Kasumi-1 (cell line): ENCODE measurements around the gene TREML2.

Source experiments
- DNase-seq, 2 experiments: peaks; one replicate each; lab custom pipeline; 2025; lab: John Stamatoyannopoulos, UW

Gene TREML2

DNA sequence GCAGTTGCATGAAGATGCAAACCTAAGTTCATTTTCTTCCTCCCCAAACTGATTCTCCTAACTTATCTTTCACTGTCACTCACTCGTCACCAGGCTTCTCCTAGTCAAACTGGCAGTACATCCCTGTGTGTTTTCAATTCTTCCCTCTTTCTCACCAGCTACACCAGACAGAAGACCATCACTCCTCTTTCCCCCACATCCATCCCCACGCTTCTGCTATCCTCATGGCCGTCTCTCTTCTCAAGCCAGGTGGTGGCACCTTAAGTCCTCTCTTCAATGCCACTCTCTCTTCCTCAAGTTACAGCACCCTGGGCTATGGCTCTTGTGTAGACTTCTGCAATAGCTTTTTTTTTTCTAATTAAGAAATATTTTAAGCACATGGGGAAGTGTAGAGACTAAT, 23.7 kb downstream of the TREML2 start:
- no peak for DNase-seq

DNA sequence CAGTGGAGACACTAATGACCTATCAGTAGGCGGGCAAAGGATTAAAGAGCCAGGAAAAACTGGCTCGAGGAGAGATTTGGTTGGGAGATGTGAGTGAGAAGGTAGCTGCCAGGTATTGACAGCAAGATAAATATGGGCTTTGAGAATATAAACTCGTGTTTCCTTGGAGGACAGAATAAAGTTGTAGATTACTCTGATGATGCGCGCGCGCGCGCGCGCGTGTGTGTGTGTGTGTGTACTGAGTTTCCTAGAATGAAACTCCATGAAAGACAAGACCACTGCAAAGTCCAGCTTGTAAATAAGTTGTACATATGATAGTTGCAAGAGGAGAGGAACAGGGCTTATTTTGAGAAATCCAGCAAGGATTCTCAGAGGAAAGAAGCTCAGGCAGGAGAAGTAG, 24.8 kb downstream of the TREML2 start:
- DNase-seq, result no peak

DNA sequence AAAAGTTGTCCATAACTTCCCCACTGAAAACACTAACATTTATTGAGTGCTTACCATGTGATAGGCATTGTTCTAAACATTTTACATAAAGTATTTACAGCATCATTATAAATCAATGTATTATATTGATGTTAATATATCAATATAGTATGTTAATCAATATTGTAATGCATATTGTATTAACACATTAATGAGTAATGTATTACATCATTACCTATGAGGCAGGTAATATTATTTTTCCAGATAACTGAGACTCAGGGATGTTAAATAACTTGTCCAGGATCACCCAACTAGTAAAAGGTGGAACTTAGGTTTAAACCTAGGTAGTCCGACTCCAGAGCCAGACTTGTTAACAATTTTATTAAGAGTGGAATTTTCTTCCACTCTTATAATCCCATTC, 25.9 kb downstream of the TREML2 start:
- no peak for DNase-seq

DNA sequence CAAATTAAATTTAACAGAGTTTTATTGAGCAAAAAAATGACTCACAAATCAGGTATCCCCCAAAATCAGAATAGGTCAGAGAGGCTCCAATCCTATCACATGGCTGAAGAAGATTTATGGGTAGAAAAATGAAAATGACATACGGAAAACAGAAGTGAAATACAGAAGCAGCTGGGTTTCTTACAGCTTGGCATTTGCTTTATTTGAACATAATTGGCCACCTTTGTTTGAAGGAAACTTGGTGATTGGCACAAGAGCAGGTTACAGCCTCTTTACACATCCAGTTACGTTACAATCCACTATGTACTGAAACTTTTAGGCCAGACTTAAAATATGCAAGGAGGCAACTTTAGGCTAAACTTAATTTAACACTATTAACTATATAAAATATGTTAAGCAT, 26.3 kb downstream of the TREML2 start:
- no peak for DNase-seq

DNA sequence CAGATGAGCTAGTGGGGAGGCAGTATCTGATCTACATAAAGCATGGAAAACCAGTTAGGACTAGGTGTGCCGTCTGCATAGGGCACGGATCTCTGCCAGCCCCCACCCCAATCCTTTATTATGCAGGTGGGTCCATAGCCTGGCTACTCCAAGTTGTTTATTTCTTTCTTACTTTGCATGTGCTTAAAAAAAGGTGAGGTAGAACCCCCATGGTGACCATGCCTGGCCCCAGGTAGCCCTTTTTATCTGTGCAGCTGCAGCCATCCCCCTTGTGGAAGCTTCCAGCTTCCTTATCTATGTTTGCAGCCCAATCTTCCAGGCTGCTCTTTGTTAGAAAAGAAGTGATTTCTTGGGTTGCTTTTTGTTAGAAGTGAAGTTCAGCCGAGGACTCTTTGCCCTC, 29.0 kb downstream of the TREML2 start:
- DNase-seq, result no peak

DNA sequence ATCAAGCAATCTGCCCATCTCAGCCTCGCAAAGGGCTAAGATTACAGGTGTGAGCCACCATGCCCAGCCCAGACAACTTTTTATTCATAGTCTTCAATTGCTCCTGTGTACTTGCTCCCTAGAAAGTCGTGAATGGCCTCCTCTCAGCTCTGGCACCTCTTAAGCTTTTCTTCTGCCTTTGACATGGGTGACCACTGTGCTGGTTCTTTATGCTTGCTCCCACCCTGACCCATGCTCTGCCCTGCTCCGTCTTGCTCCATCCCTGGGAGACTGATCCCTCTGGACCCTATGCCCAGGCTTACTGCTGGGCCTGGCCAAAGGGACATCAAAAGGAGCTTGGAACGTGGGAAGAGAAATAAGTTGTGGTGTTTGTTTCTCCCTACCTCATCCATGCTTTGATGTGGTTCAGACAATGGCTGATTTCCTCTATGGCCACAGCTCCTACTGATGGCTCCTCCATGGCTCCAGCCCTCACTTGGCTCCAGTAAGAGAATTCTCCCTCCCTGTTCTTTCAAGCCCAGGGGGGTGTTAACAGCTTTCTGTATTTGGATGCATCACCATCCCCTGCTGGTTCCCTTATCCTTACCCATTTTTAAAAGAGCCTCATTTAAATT, 30.3 kb downstream of the TREML2 start:
- DNase-seq, result no peak

DNA sequence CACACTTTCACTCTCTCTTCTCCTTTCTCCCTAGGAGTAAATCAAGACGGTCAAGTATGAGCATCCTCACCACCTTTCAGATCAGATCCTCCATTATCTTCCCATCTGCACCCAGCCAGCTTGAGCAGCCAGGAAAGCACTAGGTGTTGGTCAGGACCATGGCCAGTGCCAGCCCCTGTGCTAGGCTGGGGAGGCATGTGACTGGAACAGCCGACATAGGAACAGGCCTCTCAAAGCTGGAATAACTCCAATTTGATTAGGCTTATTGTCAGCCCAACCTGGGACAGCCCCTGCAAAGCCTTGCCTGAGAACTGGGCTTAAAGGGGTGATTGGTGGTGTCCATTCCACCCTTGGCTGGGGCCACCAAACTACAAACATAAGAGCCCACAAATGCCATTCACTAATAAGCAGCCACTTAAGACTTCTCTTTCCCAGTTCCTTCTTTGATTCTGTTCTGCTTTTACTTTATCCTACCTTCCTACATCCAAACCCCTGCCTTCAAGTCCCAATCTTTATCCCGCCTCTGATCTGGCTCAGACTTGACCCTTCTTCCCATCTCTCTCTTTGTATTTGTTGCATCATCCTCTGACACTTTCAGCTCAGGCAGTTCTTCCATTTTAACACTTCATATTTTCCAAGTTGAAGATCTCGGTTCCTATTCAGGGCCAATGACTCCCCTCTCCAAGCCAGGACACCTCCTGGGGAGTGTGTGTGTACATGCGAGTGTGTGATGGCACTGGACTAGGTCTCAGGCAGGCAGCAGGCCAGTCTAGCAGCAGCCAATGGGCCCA, 33.6 kb downstream of the TREML2 start:
- peak; percentile 16 to 39 for DNase-seq

DNA sequence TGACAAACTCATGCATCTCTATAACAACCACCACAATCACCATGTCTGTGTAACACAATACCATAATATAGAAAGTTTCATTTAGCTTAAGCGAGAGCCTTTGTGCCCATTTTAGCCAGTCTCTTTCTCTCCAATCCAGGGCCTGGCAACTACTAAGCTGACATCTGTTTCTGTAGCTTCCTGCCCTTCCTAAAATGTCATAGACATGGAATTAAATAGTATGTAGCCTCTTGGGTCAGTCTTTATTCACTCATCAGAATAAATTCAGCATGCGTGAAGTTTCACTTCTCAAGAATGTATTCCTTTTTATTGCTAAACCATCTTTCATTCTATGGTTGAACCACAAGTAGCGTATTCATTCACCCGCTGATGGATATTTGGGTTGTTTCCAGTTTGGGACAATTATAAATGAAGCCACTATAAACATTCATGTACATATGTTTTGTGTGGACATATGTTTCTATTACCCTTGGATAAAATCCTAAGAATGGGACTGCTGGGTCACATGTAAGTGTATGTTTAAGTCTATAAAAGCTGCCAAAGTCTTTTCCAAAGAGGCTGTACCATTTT, 36.3 kb downstream of the TREML2 start:
- DNase-seq, result no peak

DNA sequence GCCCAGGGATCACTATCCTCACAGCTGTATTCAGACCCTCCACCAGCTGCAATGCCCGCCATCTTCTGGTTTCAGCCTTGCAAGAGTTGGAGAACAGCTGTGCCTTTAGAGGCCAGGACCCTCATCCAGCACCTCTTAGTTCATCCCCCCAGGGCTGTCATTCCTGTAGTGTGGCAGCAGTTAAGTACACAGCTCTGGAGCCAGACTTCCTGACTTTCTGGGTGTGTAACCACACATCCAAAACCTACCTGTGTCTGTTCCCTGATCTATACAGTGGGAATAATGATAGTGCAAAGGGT, 37.6 kb downstream of the TREML2 start:
- DNase-seq, result no peak

DNA sequence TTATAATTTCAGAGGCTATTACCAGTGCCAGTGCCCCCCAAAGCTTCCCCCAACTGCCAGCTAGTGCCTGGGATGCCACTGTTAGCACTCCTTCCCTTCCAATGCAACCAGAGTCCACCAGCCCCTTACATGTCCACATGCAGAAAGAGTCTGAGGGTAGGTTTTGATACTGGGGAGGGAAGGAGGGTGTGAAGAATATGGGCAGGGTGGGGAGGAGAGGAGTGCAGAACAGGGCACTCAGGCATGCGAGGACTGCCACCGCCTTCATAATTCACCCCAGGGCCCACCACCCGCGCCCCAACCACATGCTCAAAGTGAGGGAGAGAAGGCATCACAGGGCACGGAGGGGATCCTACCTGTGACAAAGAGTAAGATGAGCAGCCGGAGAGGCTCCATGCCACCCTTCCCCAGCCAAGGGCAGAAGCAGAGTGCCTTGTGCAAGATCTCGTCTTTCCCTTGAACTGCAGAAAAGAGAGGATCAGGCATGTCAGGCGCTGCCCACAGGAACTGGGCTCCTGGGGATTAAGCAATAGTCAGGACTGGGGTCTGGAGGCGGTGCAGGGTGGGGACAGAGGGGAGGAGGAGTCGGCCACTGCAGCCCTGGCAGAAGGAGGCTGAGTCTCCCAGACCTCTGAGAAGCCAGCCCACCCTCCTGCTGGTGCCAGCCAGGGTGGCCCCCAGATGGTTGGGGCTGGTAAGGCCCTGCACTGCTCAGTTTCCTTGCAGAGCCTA, 38.1 kb downstream of the TREML2 start, which contains the start of gene TREM2:
TREM2 (minus strand) TSS at position 430 of the 732 bp plus-strand sequence; CDS start at position 396, 34 bp downstream.
- DNase-seq, result peak in 1 of 2 experiments; percentile 5

DNA sequence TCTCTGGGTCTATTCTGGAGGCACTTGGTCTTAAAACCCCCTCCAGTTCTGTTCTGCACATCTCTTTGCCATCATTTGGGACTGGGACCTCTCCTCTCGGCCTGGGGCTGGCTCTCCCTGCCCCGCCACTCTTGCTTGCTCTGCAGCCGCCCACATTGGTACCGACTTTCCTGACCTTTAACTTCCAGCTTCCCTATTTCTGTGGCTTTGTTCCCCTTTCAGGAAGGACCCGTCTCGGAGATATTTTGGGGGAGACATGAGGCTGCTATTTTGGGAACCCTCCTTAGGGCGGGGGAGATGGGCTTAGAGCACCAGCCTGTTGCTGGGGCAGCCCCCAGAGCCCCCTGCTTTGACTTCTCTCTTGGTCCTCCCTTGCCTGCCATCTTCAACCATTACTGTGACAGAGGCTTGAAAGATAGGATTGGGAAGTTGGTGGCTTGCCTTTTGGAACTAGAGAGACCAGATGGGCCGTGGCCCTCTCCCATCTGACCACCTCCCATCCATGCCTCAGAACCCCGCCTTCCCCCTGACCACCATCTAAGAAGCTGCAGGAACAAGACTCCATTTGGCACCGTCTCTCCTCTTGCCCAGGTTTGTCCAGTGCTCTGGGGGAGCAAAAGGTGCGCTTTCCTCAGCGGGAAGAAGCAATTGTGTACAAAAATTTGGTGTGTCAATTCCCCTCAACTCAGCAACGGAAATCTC, 38.9 kb downstream of the TREML2 start:
- peak; percentile 56 to 58 for DNase-seq

DNA sequence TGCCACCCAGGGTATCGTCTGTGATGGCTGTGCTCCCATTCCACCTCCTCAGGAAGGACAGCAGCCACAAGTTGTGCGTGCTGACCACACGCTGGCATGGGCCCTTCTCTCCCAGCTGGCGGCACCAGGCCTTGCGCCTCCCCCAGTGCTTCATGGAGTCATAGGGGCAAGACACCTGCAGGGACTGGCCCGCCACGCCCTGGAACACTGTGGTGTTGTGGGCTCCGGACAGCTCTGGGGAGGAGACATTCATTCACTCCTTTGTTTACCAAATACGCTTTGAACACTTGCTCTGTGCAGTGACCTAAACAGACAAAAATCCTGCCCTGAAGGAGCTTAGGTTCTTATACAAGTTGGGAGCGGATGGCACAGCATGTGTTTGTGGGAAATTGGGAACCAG, 39.6 kb downstream of the TREML2 start:
- no peak for DNase-seq

DNA sequence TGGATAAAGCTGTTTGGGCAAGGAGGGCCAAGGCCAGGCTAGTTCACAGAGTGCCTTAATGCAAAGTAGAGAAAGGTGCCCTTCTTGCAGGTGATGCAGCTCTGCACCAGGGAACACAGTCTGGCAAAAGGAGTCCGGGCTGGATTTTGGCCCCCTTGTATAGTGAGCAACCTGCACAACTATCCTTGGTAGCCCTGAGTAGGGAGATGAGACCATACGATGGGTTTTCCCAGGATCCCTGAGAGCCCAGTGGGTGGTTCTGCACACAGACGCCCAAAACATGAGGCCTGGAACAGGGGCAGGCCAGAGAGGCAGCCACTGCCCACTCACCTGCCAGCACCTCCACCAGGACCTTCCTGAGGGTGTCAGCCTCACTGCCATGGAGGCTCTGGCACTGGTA, 40.0 kb downstream of the TREML2 start:
- no peak for DNase-seq

DNA sequence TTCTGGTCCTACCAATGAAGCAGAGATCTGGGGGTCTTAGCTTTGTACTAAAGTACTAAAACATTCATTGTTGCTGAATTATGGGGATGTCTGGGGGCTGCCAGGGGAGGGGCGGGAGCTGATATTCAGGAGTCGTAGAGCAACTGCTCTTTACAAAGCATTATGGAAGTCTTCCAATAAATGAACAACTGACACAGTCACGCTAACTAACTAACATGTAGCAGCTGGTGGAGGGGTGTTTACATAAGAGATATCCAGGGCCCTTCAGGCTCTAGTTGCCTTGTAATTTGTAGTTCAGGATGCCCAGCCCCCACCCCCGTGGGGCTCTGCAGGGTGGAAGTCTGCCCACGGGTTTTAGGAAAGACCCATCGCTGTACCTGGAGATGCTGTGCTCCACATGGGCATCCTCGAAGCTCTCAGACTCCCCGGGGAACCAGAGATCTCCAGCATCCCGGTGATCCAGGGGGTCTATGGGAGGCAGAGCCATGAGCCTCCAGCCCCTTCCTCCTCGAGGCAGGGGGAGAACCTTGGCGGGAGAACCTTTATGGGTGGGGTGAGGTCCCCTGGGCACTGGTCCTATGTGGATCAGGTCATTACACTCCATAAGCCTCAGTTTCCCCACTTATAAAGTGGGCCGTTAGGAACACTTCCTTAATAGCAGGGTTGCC, 41.4 kb downstream of the TREML2 start:
- no peak for DNase-seq

DNA sequence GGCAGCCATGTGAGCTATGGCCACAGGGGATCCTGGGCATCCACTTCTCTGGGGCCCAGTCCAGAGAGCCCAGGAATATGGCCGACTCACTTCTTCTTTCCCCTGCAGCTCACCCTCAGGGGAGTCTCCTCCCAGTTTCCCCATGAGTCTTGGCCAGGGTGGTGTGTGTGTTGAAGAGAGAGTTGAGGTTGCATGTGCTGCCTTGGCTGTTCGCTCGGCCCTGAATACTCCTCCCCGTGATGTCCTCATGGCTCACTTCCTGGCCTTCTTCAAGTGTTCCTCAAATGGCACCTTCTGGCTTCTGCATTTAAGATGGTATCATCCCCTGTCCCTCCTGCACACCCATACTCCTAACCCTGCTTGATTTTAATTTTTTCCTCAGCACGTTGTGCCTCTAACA, 43.6 kb downstream of the TREML2 start:
- peak; percentile 16 to 39 for DNase-seq

DNA sequence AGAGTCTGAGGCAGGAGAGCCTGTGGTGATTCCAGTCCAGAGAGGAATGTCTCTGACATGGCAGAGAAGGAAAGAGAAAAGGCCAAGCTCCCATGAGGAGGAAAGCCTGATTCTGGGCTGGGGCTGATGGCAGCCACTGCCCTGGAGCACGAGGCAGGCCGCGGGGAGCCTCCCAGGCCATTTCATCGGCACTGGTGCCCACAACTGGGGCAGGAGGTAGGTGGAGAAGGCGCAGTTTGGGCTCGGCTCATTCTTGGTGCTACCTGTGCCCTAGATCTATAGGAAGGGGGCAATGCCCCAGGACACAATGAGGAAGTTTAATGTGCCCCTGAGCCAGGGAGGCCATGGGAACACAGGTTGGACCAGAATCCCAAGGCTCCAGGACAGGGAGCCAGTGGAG, 44.2 kb downstream of the TREML2 start:
- DNase-seq, result no peak

DNA sequence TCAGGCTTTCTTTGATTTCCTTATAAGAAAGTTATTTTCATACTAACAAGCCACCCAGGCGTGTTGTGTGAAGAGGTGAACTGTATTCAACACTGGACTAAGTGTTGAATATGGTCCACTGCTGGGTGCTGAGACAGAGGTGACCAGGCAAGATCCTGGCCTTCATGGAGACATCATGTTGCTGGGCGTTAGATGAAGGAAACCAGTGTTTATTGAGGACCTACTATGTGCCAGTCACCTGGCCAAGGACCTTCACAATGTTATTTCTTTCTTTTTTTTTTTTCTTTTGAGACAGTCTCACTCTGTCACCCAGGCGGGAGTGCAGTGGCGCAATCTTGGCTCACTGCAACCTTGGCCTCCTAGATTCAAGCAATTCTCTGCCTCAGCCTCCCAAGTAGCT, 44.9 kb downstream of the TREML2 start:
- no peak for DNase-seq

DNA sequence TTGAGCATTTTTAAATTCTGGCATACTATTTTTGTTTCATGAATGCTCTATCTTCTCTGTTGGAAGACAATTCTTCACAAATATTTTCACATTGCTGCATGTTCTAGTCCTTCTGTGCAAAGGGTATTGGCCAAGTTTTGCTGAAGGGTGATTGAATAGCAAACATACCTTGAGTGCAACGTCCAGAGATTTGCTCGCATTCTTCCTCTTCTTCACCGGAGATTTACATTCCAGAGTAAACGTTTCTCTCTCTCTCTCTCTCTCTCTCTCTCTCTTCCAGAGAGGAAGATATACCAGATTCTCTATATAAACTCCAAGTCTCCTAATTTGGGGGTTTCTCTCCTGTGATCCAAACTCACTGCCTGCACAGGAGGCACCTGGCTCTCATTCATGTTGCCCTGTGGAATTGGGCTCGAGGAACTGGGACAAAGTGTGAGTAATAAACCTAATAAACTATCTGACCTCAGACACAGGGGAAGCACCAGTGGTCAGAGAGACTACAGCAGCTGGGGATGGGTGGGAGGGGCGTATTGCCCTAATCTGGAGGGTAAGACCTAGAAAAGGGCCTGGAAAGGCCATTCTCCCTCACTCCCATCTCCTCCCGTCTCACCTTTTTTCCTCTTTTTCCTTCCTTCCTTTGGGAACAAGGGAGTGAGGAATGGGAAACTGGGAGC, 45.7 kb downstream of the TREML2 start:
- no peak for DNase-seq

DNA sequence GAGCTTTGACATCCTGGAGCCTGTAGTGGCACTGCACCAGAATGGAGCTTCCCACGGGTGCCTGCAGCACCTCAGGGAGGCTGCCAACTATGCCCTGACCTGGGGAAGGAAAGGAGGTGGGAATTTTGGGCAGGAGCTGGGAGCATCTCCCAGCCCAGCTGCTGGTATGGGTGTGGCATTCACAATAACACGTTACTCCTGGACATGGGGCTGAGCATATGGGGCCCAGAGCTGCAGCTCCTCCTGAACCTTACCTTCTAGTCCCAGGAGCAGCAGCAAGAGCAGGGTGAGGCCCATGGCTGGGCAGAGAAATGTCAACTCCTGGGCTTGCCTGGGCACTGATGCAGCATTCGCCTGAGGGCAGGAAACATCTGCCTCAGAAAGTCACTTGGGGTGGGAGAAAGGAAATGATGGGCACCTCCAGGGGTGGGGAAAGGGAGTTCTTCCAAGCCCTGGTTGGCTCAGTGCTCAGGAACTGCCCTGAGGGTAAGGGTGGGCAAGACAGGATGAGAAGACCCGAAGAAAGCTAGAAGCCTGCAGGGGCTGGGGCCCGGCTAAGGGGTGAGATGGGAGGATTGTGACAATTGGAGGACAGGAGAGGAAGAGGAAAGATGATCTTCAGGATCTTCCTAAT, 46.8 kb downstream of the TREML2 start, which contains the start of gene TREML1:
TREML1 (minus strand) TSS at position 356 of the 634 bp plus-strand sequence; CDS start at position 297, 59 bp downstream.
- peak in 1 of 2 experiments; percentile 3 for DNase-seq

DNA sequence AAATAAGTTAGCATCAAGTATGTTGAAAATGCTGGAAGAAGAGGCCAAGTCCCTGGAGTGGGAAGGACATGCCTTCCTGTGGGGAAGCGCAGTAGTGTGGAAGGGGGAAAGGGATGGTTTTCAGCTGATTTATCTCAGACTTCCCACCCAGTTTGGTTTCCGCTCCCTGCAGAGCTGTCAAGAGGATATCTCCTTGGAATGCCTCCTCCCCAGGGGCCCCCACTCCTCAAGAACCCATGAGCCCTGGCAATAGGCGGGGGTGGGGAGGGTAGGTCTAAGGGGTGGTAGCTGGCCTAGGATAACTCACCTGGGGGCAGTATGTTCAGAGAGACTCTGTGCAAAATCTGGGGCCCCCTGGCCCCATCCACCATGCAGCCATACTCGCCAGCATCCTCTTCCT, 47.5 kb downstream of the TREML2 start:
- DNase-seq, result no peak
